OCI-M1 (cell line): ENCODE results near the gene SERAC1.

ENCODE experiments used
- DNase-seq: peaks from one replicate; lab custom pipeline; 2025; lab: John Stamatoyannopoulos, UW

The SERAC1 gene

DNA sequence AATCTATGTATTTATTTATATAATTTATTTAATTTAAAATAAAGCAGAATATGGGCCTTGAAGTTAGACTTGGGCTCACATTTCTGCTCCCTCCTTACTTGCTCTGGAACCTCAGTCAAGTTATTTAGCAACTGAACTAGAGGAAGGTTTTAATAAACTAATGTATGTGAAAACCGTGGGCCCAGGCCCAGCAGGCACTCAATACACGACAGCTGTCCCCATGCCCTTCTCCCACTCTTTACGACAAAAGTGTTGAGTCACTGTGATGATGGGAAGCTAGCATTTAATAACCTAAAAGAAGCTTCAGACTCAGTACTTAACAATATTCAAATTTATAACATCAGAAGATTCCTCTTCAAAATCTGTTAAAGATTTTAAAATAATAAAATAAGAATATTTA, 46.7 kb downstream of the SERAC1 start:
- DNase-seq: no peak

DNA sequence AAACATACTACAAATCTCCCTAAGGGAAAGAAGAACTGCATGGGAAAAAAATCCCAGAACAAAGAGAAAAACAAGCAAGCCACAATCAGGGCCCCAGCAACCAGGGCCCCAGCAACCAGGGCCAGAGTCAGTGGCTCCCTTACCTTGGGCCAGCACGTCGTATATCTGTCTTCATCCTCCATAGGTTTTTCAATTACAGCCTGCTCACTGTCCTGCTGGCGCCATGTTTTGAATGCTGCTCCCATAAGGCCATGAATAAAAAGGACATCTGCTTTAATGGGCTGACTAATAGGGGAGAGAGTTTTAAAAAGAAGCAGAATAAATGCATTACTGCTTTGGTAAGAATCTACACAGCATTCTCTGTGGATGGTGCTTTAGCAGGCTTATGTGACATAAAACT, 49.2 kb downstream of the SERAC1 start:
- DNase-seq: no peak

GRCh38 chr6:158115508-158115907, 52.6 kb downstream of the SERAC1 start:
- no peak for DNase-seq

- DNase-seq: no peak
These were observed 53.0 kb downstream of the SERAC1 start for GRCh38 chr6:158115102-158115501.

DNA sequence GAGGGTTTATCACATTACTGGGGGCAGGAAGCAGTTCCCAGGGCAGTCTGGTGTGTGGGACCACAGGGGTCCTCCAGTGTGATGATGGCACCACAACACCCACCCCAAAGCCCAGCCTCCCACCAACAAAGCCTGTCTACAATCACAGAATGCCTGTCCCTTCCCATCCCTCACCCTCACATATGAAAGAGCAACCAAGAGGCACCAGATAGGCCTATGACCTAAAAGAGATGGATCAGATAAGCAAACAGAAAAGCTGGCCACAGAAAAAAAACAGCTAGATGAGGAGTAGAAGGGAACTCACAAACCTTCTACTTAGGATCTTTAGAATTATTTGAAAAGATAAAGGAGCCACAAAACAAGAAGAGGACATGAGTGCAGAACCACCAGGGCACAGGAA, 54.3 kb downstream of the SERAC1 start:
- DNase-seq: peak; percentile 80

GRCh38 chr6:158111987-158112386, 56.1 kb downstream of the SERAC1 start:
- no peak for DNase-seq

GRCh38 chr6:158110986-158111385, 57.1 kb downstream of the SERAC1 start:
- DNase-seq: no peak

GRCh38 chr6:158109748-158110147, 58.3 kb downstream of the SERAC1 start:
- peak; percentile 79 for DNase-seq

DNA sequence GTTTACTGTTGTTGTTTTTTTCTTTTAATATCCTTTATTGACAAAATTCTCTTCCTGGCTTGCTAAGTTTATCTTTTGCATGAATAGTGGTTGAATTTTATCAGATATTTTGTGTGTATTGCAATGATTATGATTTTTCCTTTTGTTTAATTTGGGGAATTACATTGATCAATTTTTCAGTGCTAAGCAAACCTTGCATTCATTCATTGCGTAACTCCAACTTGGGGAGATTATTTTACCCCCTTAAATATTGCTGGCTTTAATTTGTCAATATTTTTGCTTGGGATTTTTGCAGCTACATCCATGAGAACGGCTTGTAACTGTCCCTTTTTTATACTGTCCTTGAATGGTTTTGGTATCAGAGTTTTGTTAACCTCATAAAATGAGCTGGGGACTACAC, 63.4 kb downstream of the SERAC1 start:
- no peak for DNase-seq

GRCh38 chr6:158103228-158103627, 64.8 kb downstream of the SERAC1 start:
- no peak for DNase-seq

- no peak for DNase-seq
These were observed 72.4 kb downstream of the SERAC1 start for GRCh38 chr6:158095671-158096070.

DNA sequence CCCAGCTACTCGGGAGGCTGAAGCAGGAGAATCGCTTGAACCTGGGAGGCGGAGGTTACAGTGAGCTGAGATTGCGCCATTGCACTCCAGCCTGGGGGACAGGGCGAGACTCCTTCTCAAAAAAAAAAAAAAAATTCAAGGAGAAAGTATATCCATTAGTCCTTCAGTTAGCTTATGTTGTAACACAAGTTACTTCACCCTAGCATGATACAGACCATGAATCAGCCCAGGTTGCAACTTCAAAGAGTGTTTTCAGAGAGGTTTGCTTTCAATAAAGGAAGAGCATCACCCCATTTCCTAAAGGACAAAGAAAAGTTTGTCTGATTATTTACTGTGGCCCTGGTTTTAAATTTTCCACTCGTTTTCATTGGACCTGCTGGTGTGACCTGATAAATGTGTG, 73.0 kb downstream of the SERAC1 start:
- no peak for DNase-seq

DNA sequence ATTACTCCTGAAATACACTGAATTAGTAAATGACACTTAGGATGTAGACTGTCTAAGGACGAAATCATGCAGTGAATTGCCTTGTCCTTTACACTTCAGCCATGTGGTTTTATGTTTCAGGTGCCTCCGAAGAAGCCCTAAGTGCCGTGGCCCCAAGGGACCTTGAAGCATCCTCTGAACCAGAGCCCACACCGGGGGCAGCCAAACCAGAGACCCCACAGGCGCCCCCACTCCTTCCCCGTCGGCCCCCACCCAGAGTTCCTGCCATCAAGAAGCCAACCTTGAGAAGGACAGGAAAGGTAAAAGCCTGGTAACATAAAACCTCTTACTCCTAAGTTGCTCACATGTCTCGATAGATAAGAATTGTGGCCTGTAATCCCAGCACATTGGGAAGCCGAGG, 75.3 kb downstream of the SERAC1 start:
- DNase-seq: no peak

GRCh38 chr6:158087224-158087867, 80.7 kb downstream of the SERAC1 start:
- DNase-seq: no peak

GRCh38 chr6:158086504-158087223, 81.4 kb downstream of the SERAC1 start:
- DNase-seq: no peak

DNA sequence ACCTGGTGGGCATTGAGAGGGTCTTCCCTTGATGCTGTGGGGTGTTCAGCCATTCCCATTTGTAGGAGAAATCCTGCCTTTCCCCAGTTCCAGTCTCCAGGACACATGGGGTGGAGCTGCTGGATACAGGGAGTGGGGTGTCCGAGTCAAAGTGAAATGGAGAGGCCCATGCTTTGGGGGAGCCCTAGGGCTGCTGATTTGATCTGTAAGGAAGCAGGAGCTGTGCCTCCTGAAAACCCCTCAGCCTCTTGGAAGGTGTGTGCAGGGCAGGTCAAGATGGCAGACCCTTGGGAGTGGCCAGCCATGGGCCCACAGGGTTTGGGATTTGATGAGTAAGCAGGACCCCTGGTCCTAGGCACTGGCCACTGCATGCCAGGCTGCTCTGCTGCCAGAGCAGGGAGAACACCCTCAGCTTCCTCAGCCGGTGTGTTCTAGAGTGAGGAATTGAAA, 82.0 kb downstream of the SERAC1 start:
- DNase-seq: no peak

DNA sequence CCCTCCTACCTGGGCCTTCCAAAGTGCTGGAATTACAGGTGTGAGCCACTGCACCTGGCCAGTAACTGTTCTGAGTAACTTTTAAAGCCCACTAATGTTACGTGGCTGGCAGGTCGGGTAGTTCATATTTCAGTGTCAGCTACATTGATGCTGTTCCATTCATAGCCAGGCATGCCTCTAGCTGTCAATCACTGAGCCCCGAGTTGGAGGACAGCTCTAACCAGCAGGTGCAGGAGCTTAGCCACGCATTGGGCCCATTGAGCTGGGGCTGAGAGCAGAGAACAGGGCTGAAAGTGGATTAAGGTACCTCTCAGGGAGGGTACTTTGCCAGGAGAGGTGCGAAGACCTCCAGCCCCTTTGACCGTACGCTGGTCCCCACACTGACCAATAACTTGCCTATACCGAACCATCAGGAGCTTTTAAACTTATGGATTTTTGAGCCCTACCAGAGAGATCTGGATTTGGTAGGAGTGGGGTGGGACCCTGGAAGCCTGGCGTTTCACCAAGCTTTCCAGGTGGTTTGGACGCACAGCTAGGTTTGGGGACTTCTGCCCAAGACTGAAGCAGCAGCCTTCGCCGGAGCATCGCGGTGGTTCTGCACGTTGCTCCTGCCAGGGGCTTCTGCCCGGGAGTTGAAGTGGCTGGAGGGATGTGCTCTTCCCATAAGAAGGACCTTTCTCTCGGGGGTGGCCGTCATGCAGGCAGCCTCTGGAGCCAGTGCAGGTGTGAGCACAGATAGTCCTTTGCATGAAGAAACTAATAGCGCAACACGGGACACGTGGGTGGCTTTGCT, 82.6 kb downstream of the SERAC1 start:
- no peak for DNase-seq

- DNase-seq: no peak
These were observed 84.4 kb downstream of the SERAC1 start for GRCh38 chr6:158083455-158084325.

- DNase-seq: no peak
These were observed 86.5 kb downstream of the SERAC1 start for GRCh38 chr6:158081657-158081935.

DNA sequence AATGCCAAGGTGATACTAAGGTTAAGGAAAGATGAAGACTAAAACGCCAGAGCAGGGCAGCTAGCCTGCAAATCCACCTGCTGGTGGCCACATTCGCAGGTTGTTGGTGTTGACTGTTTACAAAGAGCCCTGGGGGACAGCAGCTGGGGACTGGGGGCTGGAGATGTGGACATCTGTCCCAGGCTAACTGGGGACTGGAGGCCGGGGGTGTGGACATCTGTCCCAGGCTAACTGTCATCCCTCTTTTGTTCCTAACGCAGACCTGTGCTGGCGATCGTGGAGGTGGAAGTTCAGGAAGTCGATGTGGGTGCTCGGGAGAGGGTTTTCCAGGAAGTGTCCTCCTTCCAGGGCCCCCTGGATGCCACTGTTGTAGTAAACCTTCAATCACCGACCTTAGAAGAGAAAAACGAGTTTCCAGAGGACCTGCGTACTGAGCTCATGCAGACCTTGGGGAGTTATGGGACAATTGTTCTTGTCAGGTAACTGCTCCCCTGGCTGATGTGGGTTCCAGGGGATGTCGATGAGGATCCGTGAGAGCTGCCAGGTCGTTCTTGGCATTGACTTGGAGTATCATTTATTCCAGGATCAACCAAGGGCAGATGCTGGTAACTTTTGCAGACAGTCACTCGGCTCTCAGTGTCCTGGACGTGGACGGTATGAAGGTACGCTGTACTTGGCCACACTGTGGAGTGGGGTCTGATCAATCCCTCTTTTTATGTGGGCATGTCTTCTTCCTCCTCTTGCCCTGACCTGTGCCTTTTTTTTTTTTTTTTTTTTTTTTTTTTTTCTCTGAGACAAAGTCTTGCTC, 87.0 kb downstream of the SERAC1 start:
- no peak for DNase-seq

DNA sequence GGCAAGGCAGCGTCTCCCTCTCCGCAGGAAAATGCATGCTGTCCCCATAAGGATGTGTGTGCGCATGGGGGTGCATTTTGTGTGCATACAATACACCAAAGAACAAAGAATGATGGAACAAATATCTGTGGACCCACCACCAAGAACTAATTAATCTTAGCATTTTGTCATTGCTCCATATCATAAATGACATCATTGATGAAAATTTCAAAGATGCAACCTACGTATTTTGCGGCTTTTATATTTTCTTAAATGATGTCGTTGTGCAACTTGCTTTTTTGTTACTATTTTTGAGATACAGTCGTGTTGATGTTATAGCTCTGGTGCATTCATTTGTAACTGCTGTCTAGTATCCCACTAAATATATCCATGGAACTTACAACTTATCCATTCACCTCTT, 89.7 kb downstream of the SERAC1 start:
- no peak for DNase-seq
